Vagina (tissue), 2 donors: ENCODE measurements around the gene ASAP2. TPM values are rescaled to one million over a fixed set of nuclear protein-coding genes. Genes with fewer than 3 reads are reported as not detected.

Experiments
- DNase-seq, 2 donors: peaks; one replicate each; pipeline ENCODE4 v3.0.0-alpha.2; 2017; ENCODE audit errors: extremely low spot score in 2 of 2
- H3K27ac ChIP-seq: fragments of 200-600 bp; sonication (generic); one replicate; pipeline ENCODE4 v1.5.1; 2019
- H3K27me3 ChIP-seq: fragments of 200-600 bp; sonication (generic); one replicate; pipeline ENCODE4 v1.5.1; 2019
- H3K36me3 ChIP-seq, 2 donors: fragments of 200-600 bp; sonication (generic); one replicate each; pipeline ENCODE4 v1.5.1; 2017 to 2019
- H3K4me1 ChIP-seq: fragments of 200-600 bp; sonication (generic); one replicate; pipeline ENCODE4 v1.5.1; 2019
- H3K4me3 ChIP-seq, 2 donors: fragments of 200-600 bp; sonication (generic); 1 replicate in 1 of 2; 2 replicates in 1 of 2; pipeline ENCODE4 v1.5.1; 2016 to 2019
- H3K9me3 ChIP-seq: fragments of 200-600 bp; sonication (generic); one replicate; pipeline ENCODE4 v1.5.1; 2019
- CTCF ChIP-seq, 3 experiments: fragments of 450-650 bp in 2 of 3; fragments of 200-600 bp in 1 of 3; sonication (generic) in 1 of 3; IDR thresholded peaks; one replicate each; pipeline ENCODE4 v1.5.1; 2017 to 2019; ENCODE audit warnings: antibody characterized with exemption in 3 of 3, mild to moderate bottlenecking in 2 of 3, moderate library complexity in 2 of 3
- POLR2A ChIP-seq, 2 donors: fragments of 450-650 bp; IDR thresholded peaks; one replicate each; pipeline ENCODE4 v1.6.1; 2017; ENCODE audit warnings: antibody characterized with exemption in 2 of 2, mild to moderate bottlenecking in 2 of 2, moderate library complexity in 2 of 2
- POLR2AphosphoS5 ChIP-seq, 2 donors: sonication (generic); formaldehyde crosslinking; IDR thresholded peaks; one replicate each; pipeline ENCODE4 v1.9.0; 2017; ENCODE audit warnings: antibody characterized with exemption in 2 of 2, mild to moderate bottlenecking in 2 of 2, low read depth in 1 of 2; ENCODE audit not compliant: insufficient read depth in 1 of 2
- intact Hi-C: fragments of 100-400 bp; cut with DNase I; formaldehyde crosslinking; loops from one replicate; pipeline ENCODE4 v1.15.1; 2023
- total RNA-seq: library from RNA; depleted of rRNA; stranded (reverse); fragments of >200 nt; gene quantifications from one replicate; pipeline ENCODE4 v1.2.3, GENCODE V29; 2016

ASAP2 gene
- total RNA-seq, 1 donor from 2014 or later = 36.3 TPM

GRCh38 chr2:9430316-9431293, 224.0 kb downstream of the ASAP2 start:
- Histone ChIP-seq H3K4me1 (no peaks in the 10 kb centered on the region), H3K4me3 (no peak overlapping the region), H3K27ac (no peak overlapping the region), H3K36me3 (peaks cover 0 to 45% of the 10 kb centered on the region in 2 donors), H3K27me3 (no peaks in the 10 kb centered on the region), H3K9me3 (no peaks in the 10 kb centered on the region)
- DNase-seq = no peak
- intact Hi-C loops = no loop called here
- TF ChIP-seq POLR2AphosphoS5 (IDR thresholded peaks at IDR 0.05; ENCODE audit: insufficient read depth in 1 of 2, low read depth in 1 of 2) (no peak), POLR2A (IDR thresholded peaks at IDR 0.05) (no peak), CTCF (IDR thresholded peaks at IDR 0.05) (no peak)

- DNase-seq = no peak
- H3K9me3 ChIP-seq = no peaks in the 10 kb centered on the region
- no peaks in the 10 kb centered on the region for H3K4me1 ChIP-seq
- no peak overlapping the region for H3K27ac ChIP-seq
- TF ChIP-seq CTCF (IDR thresholded peaks at IDR 0.05) (no peak), POLR2AphosphoS5 (IDR thresholded peaks at IDR 0.05; ENCODE audit: insufficient read depth in 1 of 2, low read depth in 1 of 2) (no peak), POLR2A (IDR thresholded peaks at IDR 0.05) (no peak)
- no peak overlapping the region for H3K4me3 ChIP-seq
- no peaks in the 10 kb centered on the region for H3K27me3 ChIP-seq
- intact Hi-C loops = no loop called here
- H3K36me3 ChIP-seq = peaks cover 0 to 68% of the 10 kb centered on the region in 2 donors
Measured at GRCh38 chr2:9434489-9434888, 227.9 kb downstream of the ASAP2 start.

- Histone ChIP-seq H3K4me3 (no peak overlapping the region), H3K27ac (no peak overlapping the region), H3K4me1 (no peaks in the 10 kb centered on the region), H3K27me3 (no peaks in the 10 kb centered on the region), H3K36me3 (peaks cover 4 to 59% of the 10 kb centered on the region in 2 donors), H3K9me3 (no peaks in the 10 kb centered on the region)
- DNase-seq = no peak
- intact Hi-C loops = no loop called here
- TF ChIP-seq POLR2A (IDR thresholded peaks at IDR 0.05) = no peak
Measured at GRCh38 chr2:9439536-9439935, 232.9 kb downstream of the ASAP2 start.

- H3K9me3 ChIP-seq = no peaks in the 10 kb centered on the region
- intact Hi-C loops = no loop called here
- H3K27ac ChIP-seq = no peak overlapping the region
- H3K4me1 ChIP-seq = no peaks in the 10 kb centered on the region
- DNase-seq = no peak
- peaks cover 4 to 62% of the 10 kb centered on the region in 2 donors for H3K36me3 ChIP-seq
- H3K4me3 ChIP-seq = no peak overlapping the region
- H3K27me3 ChIP-seq = no peaks in the 10 kb centered on the region
- TF ChIP-seq POLR2AphosphoS5 (IDR thresholded peaks at IDR 0.05; ENCODE audit: insufficient read depth in 1 of 2, low read depth in 1 of 2) (no peak), POLR2A (IDR thresholded peaks at IDR 0.05) (no peak), CTCF (IDR thresholded peaks at IDR 0.05) (no peak)
Measured at GRCh38 chr2:9440058-9440727, 233.6 kb downstream of the ASAP2 start.

GRCh38 chr2:9441556-9441955, 234.9 kb downstream of the ASAP2 start:
- H3K9me3 ChIP-seq = no peaks in the 10 kb centered on the region
- H3K27ac ChIP-seq = no peak overlapping the region
- H3K4me3 ChIP-seq = no peak overlapping the region
- TF ChIP-seq CTCF (IDR thresholded peaks at IDR 0.05) = no peak
- TF ChIP-seq POLR2A (IDR thresholded peaks at IDR 0.05) = no peak
- TF ChIP-seq POLR2AphosphoS5 (IDR thresholded peaks at IDR 0.05; ENCODE audit: insufficient read depth in 1 of 2, low read depth in 1 of 2) = no peak
- no peaks in the 10 kb centered on the region for H3K27me3 ChIP-seq
- H3K4me1 ChIP-seq = no peaks in the 10 kb centered on the region
- intact Hi-C loops = no loop called here
- no peak for DNase-seq
- H3K36me3 ChIP-seq = peaks cover 4 to 60% of the 10 kb centered on the region in 2 donors
